Prostate gland (tissue), 2 donors: ENCODE data around the gene GATC.

Experiments used
- POLR2A ChIP-seq: fragments of 450-650 bp; IDR thresholded peaks from one replicate; pipeline ENCODE4 v1.6.1; 2016; ENCODE audit warnings: antibody characterized with exemption, mild to moderate bottlenecking
- TF ChIP-seq, protein P1 (sequence below), 4 experiments: fragments of 200-600 bp in 2 of 4; fragments of 450-650 bp in 2 of 4; sonication (generic) in 2 of 4; IDR thresholded peaks; 1 replicate in 3 of 4; 2 replicates in 1 of 4; pipeline ENCODE4 v1.5.1; 2016 to 2019; ENCODE audit warnings: antibody characterized with exemption in 4 of 4, mild to moderate bottlenecking in 2 of 4, moderate library complexity in 2 of 4

DNA sequence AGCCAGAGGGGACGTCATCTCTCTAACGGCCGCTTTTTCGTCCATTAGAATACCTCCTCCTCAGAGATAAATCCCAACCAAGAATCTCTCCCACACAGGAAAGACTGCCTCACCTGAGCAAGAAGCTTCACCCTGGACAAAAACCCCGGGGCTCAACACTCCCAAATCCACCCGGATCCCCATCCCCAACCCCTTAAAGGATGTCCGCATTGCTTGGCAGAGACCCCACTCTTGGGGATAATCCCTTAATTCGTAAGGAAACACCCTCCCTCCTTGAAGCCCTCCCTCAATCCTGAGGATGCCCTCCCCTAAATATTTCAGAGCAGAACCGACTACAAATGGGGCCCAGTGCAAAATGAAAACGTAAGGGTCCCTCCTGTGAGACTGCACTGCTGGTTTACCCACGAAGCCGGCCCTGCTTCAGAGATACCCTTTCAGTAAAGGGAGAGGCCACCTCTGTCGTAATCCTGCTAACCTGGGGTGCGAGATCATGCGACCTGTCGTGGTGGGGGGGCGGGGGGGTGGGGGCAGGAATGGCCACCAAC lies 49.0 kb downstream of the GATC start:
- TF ChIP-seq, protein P1, sequence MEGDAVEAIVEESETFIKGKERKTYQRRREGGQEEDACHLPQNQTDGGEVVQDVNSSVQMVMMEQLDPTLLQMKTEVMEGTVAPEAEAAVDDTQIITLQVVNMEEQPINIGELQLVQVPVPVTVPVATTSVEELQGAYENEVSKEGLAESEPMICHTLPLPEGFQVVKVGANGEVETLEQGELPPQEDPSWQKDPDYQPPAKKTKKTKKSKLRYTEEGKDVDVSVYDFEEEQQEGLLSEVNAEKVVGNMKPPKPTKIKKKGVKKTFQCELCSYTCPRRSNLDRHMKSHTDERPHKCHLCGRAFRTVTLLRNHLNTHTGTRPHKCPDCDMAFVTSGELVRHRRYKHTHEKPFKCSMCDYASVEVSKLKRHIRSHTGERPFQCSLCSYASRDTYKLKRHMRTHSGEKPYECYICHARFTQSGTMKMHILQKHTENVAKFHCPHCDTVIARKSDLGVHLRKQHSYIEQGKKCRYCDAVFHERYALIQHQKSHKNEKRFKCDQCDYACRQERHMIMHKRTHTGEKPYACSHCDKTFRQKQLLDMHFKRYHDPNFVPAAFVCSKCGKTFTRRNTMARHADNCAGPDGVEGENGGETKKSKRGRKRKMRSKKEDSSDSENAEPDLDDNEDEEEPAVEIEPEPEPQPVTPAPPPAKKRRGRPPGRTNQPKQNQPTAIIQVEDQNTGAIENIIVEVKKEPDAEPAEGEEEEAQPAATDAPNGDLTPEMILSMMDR (IDR thresholded peaks at IDR 0.05), result no peak
- TF ChIP-seq POLR2A, result no peak
